ENCODE results near the gene DET1.
"Not testable (repeated sequence)": the region's sequence is repeated elsewhere in the genome, so short reads cannot be mapped to it uniquely, and the experiment has no call there.

DET1 gene

GRCh38 chr15:88541709-88542341 is 4.7 kb downstream of the DET1 start:
- H3K27ac ChIP-seq (ENCODE audit: extremely low read depth, low read depth, low read length) = no peak overlapping the region
- TF ChIP-seq MYNN (tag by site-specific recombination; IDR thresholded peaks at IDR 0.05; ENCODE audit: borderline replicate concordance) (no peak), EGR2 (tag by site-specific recombination; IDR thresholded peaks at IDR 0.05; ENCODE audit: low read depth) (no peak), ZSCAN23 (tag by site-specific recombination; IDR thresholded peaks at IDR 0.05) (no peak), SALL2 (tag by site-specific recombination; IDR thresholded peaks at IDR 0.05; ENCODE audit: borderline replicate concordance) (no peak), ZNF221 (tag by site-specific recombination; IDR thresholded peaks at IDR 0.05; ENCODE audit: borderline replicate concordance) (no peak), ZNF664 (tag by site-specific recombination; IDR thresholded peaks at IDR 0.05) (no peak), ZBTB17 (tag by site-specific recombination; IDR thresholded peaks at IDR 0.05) (no peak), TRIM28 (IDR thresholded peaks at IDR 0.05; ENCODE audit: borderline replicate concordance, low read length) (no peak), KLF8 (tag by site-specific recombination; IDR thresholded peaks at IDR 0.05) (no peak), ZNF24 (tag by site-specific recombination; IDR thresholded peaks at IDR 0.05) (no peak), ZNF610 (tag by site-specific recombination; IDR thresholded peaks at IDR 0.05; ENCODE audit: borderline replicate concordance) (no peak), ZNF391 (tag by site-specific recombination; IDR thresholded peaks at IDR 0.05; ENCODE audit: borderline replicate concordance, low read depth) (no peak), ZNF155 (tag by site-specific recombination; IDR thresholded peaks at IDR 0.05) (no peak)
- TF ChIP-seq, protein P1, sequence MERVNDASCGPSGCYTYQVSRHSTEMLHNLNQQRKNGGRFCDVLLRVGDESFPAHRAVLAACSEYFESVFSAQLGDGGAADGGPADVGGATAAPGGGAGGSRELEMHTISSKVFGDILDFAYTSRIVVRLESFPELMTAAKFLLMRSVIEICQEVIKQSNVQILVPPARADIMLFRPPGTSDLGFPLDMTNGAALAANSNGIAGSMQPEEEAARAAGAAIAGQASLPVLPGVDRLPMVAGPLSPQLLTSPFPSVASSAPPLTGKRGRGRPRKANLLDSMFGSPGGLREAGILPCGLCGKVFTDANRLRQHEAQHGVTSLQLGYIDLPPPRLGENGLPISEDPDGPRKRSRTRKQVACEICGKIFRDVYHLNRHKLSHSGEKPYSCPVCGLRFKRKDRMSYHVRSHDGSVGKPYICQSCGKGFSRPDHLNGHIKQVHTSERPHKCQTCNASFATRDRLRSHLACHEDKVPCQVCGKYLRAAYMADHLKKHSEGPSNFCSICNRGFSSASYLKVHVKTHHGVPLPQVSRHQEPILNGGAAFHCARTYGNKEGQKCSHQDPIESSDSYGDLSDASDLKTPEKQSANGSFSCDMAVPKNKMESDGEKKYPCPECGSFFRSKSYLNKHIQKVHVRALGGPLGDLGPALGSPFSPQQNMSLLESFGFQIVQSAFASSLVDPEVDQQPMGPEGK (tag by site-specific recombination; IDR thresholded peaks at IDR 0.05) = no peak
- TF ChIP-seq, protein P2, sequence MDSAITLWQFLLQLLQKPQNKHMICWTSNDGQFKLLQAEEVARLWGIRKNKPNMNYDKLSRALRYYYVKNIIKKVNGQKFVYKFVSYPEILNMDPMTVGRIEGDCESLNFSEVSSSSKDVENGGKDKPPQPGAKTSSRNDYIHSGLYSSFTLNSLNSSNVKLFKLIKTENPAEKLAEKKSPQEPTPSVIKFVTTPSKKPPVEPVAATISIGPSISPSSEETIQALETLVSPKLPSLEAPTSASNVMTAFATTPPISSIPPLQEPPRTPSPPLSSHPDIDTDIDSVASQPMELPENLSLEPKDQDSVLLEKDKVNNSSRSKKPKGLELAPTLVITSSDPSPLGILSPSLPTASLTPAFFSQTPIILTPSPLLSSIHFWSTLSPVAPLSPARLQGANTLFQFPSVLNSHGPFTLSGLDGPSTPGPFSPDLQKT (IDR thresholded peaks at IDR 0.05; ENCODE audit: borderline replicate concordance, low read depth, low read length) = no peak
- TF ChIP-seq, protein P3, sequence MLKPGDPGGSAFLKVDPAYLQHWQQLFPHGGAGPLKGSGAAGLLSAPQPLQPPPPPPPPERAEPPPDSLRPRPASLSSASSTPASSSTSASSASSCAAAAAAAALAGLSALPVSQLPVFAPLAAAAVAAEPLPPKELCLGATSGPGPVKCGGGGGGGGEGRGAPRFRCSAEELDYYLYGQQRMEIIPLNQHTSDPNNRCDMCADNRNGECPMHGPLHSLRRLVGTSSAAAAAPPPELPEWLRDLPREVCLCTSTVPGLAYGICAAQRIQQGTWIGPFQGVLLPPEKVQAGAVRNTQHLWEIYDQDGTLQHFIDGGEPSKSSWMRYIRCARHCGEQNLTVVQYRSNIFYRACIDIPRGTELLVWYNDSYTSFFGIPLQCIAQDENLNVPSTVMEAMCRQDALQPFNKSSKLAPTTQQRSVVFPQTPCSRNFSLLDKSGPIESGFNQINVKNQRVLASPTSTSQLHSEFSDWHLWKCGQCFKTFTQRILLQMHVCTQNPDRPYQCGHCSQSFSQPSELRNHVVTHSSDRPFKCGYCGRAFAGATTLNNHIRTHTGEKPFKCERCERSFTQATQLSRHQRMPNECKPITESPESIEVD (tag by site-specific recombination; IDR thresholded peaks at IDR 0.05) = no peak
- ChIA-PET CTCF (no interaction called here), POLR2A (no interaction called here)
- H3K9me3 ChIP-seq (ENCODE audit: control insufficient read depth, insufficient read depth, low read depth, low read length) = no peaks in the 10 kb centered on the region
- H3K36me3 ChIP-seq (ENCODE audit: control insufficient read depth in 2 of 2, insufficient read depth in 1 of 2, low read length in 2 of 2) = peaks cover 0 to 12% of the 10 kb centered on the region in 2 experiments; a peak in 1 of 3 replicates
- no peak overlapping the region for H3K4me3 ChIP-seq (ENCODE audit: low read depth, low read length)
- 0 out of 2 replicates have a peak, but pooled peaks cover under 1% of the 10 kb centered on the region for H3K4me1 ChIP-seq (ENCODE audit: control insufficient read depth, insufficient read depth, low read length)

- H3K4me1 ChIP-seq (ENCODE audit: control insufficient read depth, insufficient read depth, low read length); POLR2A ChIA-PET; H3K4me3 ChIP-seq (ENCODE audit: low read depth, low read length); CTCF ChIA-PET; H3K9me3 ChIP-seq (ENCODE audit: control insufficient read depth, insufficient read depth, low read depth, low read length); H3K27ac ChIP-seq (ENCODE audit: extremely low read depth, low read depth, low read length): not testable (repeated sequence)
- peaks cover 0 to 12% of the 10 kb centered on the region in 2 experiments; a peak in 1 of 3 replicates for H3K36me3 ChIP-seq (ENCODE audit: control insufficient read depth in 2 of 2, insufficient read depth in 1 of 2, low read length in 2 of 2)
Observed at GRCh38 chr15:88541111-88541510, 5.4 kb downstream of the DET1 start.

- POLR2A ChIA-PET = interaction anchor here (0.7 kb wide), 1 partner anchor 1943 kb away, joined by 3 read pairs; no protein-coding TSS in a partner anchor
- not testable (repeated sequence) for H3K27ac ChIP-seq (ENCODE audit: extremely low read depth, low read depth, low read length)
- CTCF ChIA-PET = interaction anchor here (0.6 to 1.1 kb wide), 2 partner anchors 8 to 66 kb away, joined by 3 read pairs; no protein-coding TSS in a partner anchor
Observed at GRCh38 chr15:88540350-88540749, 6.1 kb downstream of the DET1 start.

More at GRCh38 chr15:88540350-88540749, 6.1 kb downstream of the DET1 start:
- H3K36me3 ChIP-seq (ENCODE audit: control insufficient read depth in 2 of 2, insufficient read depth in 1 of 2, low read length in 2 of 2) = peaks cover 0 to 12% of the 10 kb centered on the region in 2 experiments; a peak in 1 of 3 replicates
- not testable (repeated sequence) for H3K9me3 ChIP-seq (ENCODE audit: control insufficient read depth, insufficient read depth, low read depth, low read length); H3K4me1 ChIP-seq (ENCODE audit: control insufficient read depth, insufficient read depth, low read length); H3K4me3 ChIP-seq (ENCODE audit: low read depth, low read length)

Measured in HEK293 (cell line).